ENCODE measurements around the gene EHBP1.
"Not testable (repeated sequence)": the region's sequence is repeated elsewhere in the genome, so short reads cannot be mapped to it uniquely, and the experiment has no call there.

Gene EHBP1

GRCh38 chr2:63053889-63054602 lies 348.5 kb downstream of the EHBP1 start:
- no peak for DNase-seq

DNA sequence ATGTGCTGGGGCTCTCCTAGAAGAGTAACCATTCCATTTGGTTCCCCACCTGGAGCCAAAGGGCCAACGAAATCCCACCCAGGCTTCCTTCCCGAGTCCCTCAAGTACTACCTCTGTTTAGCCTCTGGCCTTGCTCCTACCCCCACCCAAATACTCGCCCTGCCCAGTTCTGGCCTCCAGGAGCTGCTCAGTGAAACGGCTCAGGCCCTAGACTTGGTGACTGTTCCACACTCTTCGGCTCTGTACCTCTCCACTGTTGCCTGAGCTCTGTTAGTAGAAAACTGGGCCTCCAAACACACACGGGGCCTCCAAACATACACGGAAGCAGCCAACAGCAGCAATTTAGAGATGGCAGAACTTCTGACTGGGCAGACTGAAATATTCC lies 349.3 kb downstream of the EHBP1 start:
- no peak for DNase-seq

GRCh38 chr2:63055226-63056106 lies 350.0 kb downstream of the EHBP1 start:
- no peak for DNase-seq

GRCh38 chr2:63056107-63057050 lies 350.9 kb downstream of the EHBP1 start:
- DNase-seq = no peak

- no peak for DNase-seq
Measured at GRCh38 chr2:63057249-63058143, 352.0 kb downstream of the EHBP1 start.

- DNase-seq = no peak
Measured at GRCh38 chr2:63058144-63058920, 352.8 kb downstream of the EHBP1 start.

- no peak for DNase-seq
Measured at GRCh38 chr2:63058921-63059792, 353.6 kb downstream of the EHBP1 start.

DNA sequence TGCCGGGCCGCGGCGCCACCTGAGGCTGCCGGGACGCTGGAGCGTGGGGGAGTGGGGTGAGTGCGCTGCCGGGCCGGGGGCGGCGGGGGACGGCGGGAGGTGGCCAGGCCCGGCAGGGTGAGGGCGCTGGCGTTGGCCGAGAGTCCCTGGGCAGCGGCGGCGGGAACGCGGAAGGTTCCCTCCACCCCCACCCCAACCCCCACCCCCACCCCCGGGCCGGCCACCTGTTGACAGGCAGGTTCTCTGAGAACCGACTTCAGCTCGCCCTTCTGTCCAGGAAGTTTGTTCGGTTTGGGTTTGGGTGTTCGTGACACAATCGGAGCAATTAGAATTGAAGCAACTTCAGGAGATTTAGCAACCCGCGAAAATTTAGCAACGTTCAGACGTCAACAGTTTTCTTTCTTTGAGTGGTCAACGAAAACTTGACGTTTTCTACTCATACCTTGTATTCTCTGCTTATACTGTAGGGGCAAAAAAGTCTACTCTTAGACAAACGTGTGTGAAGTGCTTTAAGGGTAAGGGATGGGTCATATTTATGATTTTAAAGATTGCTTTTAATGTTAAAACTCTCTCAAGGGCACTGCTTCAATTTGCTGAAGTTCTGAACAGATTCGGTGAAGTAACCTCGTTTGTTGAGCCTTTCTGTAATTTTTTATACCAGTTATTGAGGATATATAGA lies 354.4 kb downstream of the EHBP1 start:
- no peak for DNase-seq

GRCh38 chr2:63060472-63060991 lies 355.0 kb downstream of the EHBP1 start:
- no peak for DNase-seq

- peak; percentile 4 for DNase-seq
Measured at GRCh38 chr2:63064197-63064596, 358.7 kb downstream of the EHBP1 start.

DNA sequence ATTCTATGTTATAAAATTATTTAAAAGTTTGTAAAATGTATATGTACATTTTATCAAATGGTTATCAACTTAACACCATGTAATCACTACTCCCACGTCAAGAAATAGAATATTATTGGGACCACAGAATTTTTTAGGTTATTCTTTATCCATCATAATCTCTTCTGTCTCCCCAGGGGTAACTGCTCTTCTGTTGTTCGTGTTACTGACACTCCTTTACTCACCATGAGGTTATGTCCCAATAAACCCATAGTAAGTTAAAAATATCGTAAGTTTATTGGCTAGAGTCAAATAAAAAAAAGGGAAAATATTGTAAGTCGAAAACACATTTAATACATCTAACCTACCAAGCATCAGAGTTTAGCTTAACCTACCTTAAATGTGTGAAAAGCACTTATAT lies 359.1 kb downstream of the EHBP1 start:
- DNase-seq = no peak

GRCh38 chr2:63066265-63066664 lies 360.8 kb downstream of the EHBP1 start:
- DNase-seq = no peak

GRCh38 chr2:63066838-63067237 lies 361.3 kb downstream of the EHBP1 start:
- DNase-seq = no peak

DNA sequence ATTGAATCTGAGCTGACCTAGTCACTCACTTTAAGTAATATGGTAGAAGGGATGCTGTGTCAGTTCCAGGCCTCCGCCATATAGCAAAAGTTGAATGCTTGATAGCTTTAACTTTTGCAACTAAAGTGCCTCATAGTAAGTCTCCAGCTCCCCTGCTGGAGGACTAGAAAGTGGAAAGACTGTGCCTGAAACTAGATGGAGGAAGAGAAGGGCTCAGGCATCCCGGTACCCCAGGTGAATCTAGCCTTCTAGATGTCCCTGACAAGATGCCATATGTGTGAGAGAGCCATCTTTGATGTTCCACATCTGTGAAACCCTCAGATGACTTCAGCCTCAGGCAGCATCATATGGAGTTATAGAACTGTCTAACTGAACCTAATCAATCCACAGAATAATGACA lies 366.2 kb downstream of the EHBP1 start:
- DNase-seq = no peak

GRCh38 chr2:63073994-63074393 lies 368.5 kb downstream of the EHBP1 start:
- no peak for DNase-seq

GRCh38 chr2:63074399-63074798 lies 368.9 kb downstream of the EHBP1 start:
- DNase-seq = not testable (repeated sequence)

- peak; percentile 33 for DNase-seq
Measured at GRCh38 chr2:63078852-63079606, 373.5 kb downstream of the EHBP1 start.

- no peak for DNase-seq
Measured at GRCh38 chr2:63081404-63081803, 375.9 kb downstream of the EHBP1 start.

DNA sequence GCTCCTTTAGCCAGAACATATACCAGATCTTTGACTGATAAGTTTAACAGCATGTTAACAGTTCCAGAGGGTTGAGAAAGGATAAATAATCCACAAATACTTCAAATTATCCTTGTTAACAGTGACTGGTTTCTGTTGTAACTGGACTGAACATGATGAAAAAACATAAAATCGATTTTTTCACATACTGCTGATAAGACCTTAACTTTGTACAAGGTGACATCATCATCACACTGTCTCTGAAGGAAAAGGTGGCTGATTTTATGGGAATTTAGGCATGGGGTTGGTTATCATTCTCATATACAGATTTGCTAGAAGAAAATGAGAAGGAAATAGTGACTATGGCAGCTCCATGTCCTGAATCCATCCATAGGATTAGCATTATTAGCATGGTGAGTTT lies 381.2 kb downstream of the EHBP1 start:
- no peak for DNase-seq

Measured in NCI-H226 (cell line).